HFF-Myc (cell line): ENCODE results near the gene UXS1.
A peak's percentile ranks its signal among the peaks of the same experiment; 100 is the strongest.

Experiments used
- DNase-seq: peaks from one replicate; pipeline ENCODE4 v3.0.0-alpha.2; 2011; ENCODE audit warnings: low read depth; ENCODE audit errors: extremely low read depth
- H3K4me3 ChIP-seq: replicated peaks from 2 replicates; pipeline ENCODE4 v1.5.1; 2011; ENCODE audit warnings: low read depth, mild to moderate bottlenecking, control low read depth, low read length
- CTCF ChIP-seq: IDR thresholded peaks from 2 replicates; pipeline ENCODE4 v1.5.1; 2012; ENCODE audit warnings: mild to moderate bottlenecking, low read depth, low read length, control low read depth; ENCODE audit errors: missing control alignments

UXS1 gene

GRCh38 chr2:106119074-106119473 lies 75.0 kb downstream of the UXS1 start:
- no peak overlapping the region for H3K4me3 ChIP-seq
- TF ChIP-seq CTCF = no peak
- DNase-seq = no peak

- no peak for TF ChIP-seq CTCF
- no peak overlapping the region for H3K4me3 ChIP-seq
- DNase-seq = no peak
These were observed 76.0 kb downstream of the UXS1 start for GRCh38 chr2:106117882-106118684.

- DNase-seq = no peak
These were observed 76.8 kb downstream of the UXS1 start for GRCh38 chr2:106117347-106117746.

GRCh38 chr2:106116248-106116647 lies 77.9 kb downstream of the UXS1 start:
- TF ChIP-seq CTCF = no peak

More at GRCh38 chr2:106117347-106117746, 76.8 kb downstream of the UXS1 start:
- H3K4me3 ChIP-seq = no peak overlapping the region
- TF ChIP-seq CTCF = no peak

GRCh38 chr2:106115665-106116064 lies 78.4 kb downstream of the UXS1 start:
- DNase-seq = no peak
- no peak for TF ChIP-seq CTCF
- no peak overlapping the region for H3K4me3 ChIP-seq

More at GRCh38 chr2:106116248-106116647, 77.9 kb downstream of the UXS1 start:
- no peak overlapping the region for H3K4me3 ChIP-seq
- no peak for DNase-seq

DNA sequence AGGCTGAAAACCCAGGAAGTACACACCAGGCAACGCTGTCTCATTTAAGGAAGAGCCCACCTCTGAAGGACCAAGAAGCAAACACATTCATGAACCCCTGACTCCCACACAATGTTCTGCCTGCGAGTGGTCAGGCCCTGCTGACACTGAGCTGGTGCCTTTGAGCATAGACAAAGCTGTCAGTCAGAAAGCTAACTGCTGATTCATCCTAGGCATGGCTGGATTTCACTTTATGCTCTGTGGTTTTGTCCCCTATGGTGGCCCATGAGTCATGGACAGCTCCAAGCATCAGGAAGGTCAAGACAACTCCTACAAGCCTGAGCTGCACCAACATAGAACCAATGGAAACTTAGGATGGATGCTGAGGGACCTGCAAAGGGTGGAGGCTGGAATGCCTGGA lies 78.9 kb downstream of the UXS1 start:
- peak; percentile 44 for DNase-seq
- no peak for TF ChIP-seq CTCF
- no peak overlapping the region for H3K4me3 ChIP-seq
